Fibroblast of lung (primary cell): Measurements from ENCODE around the gene GPR119.

Source experiments
- CTCF ChIP-seq, 2 donors: IDR thresholded peaks in 1 of 2; conservative IDR thresholded peaks in 1 of 2; 1 replicate in 1 of 2; 2 replicates in 1 of 2; pipeline ENCODE4 v1.5.1; 2011 to 2012; ENCODE audit warnings: low read length in 2 of 2, control low read depth in 1 of 2, inconsistent platforms in 1 of 2, low read depth in 1 of 2, mild to moderate bottlenecking in 1 of 2
- EZH2 ChIP-seq: IDR thresholded peaks from 2 replicates; pipeline ENCODE4 v1.5.1; 2012; ENCODE audit warnings: low read length, control low read depth, mild to moderate bottlenecking; ENCODE audit errors: missing control alignments

- TF ChIP-seq CTCF (conservative IDR thresholded peaks at IDR 0.05 in 1 of 2, IDR thresholded peaks at IDR 0.05 in 1 of 2; ENCODE audit: low read depth in 1 of 2, low read length in 2 of 2) (no peak), EZH2 (no peak)
Observed at GRCh38 chrX:130376077-130376476, 9.4 kb downstream of the GPR119 start.
